GM12875 (cell line): ENCODE data around the gene WWOX.

Experiments
- H3K4me3 ChIP-seq: one replicate; pipeline ENCODE4 v1.5.1; 2011; ENCODE audit warnings: low read depth, low read length, control low read depth
- TF ChIP-seq, protein P1 (sequence below): IDR thresholded peaks from 2 replicates; pipeline ENCODE4 v1.5.1; 2011; ENCODE audit warnings: low read depth, mild to moderate bottlenecking, control low read depth, inconsistent platforms, low read length, moderate library complexity, borderline replicate concordance; ENCODE audit not compliant: insufficient read depth

WWOX gene

DNA sequence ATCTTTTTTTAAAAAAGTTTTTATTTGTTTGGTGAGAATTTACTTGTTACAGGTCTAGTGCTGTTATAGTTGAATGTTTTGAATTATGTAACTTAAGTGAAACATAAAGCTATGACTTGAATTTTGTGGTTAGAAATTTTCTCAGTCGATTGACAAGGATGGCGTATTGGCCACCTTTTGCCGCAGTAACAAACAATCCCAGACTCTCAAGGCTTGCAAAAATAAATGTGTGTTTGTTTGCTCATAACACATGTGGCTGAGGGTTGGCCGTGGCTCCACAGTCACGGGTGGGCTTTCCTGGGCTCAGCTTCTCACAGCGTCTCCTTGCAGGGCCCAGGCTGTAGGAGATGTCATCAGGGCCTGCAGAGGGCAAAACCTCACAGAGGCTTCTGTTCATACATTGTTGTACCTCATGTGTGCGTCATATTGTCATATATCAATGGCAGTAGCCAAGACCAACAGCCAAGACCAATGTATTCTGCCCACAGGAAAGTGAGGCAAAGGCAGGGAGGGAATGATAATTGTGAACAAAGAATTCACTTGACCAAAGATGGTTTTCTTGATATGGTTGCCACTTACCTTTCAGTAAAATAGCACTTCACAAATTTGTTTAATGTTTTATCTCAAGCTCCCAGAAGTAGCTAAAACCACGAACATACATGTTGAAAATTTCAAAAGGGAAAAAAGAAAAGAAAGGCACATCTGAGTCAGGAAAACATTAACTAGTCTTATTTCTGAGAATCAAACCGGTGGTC is 93.5 kb downstream of the WWOX start:
- H3K4me3 ChIP-seq = no peak overlapping the region
- TF ChIP-seq, protein P1, sequence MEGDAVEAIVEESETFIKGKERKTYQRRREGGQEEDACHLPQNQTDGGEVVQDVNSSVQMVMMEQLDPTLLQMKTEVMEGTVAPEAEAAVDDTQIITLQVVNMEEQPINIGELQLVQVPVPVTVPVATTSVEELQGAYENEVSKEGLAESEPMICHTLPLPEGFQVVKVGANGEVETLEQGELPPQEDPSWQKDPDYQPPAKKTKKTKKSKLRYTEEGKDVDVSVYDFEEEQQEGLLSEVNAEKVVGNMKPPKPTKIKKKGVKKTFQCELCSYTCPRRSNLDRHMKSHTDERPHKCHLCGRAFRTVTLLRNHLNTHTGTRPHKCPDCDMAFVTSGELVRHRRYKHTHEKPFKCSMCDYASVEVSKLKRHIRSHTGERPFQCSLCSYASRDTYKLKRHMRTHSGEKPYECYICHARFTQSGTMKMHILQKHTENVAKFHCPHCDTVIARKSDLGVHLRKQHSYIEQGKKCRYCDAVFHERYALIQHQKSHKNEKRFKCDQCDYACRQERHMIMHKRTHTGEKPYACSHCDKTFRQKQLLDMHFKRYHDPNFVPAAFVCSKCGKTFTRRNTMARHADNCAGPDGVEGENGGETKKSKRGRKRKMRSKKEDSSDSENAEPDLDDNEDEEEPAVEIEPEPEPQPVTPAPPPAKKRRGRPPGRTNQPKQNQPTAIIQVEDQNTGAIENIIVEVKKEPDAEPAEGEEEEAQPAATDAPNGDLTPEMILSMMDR = no peak

- TF ChIP-seq, protein P1 = no peak
- H3K4me3 ChIP-seq = no peak overlapping the region
Observed at GRCh38 chr16:78194948-78195347, 95.5 kb downstream of the WWOX start.

GRCh38 chr16:78195797-78196196 is 96.3 kb downstream of the WWOX start:
- TF ChIP-seq, protein P1 = no peak
- H3K4me3 ChIP-seq = no peak overlapping the region

DNA sequence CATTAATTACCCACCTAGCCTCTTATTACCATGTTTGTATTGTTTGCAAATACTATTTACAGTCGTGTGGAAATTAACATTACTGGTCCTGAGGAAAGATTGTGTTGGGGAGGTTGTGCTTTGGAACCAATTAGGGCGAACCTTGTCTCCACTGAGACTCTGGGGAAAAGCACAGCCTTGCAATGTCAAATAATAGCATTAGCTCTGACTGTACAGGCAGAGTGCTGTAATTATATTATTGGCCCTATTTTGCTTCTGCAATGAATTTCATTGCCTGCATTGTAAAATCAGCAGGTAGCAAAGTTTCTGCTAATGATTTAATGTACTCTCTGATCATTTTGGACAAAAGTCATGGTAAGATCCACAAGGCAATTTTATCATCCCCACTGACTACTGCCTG is 97.0 kb downstream of the WWOX start:
- H3K4me3 ChIP-seq = no peak overlapping the region
- TF ChIP-seq, protein P1 = no peak

- no peak overlapping the region for H3K4me3 ChIP-seq
- TF ChIP-seq, protein P1 = no peak
Observed at GRCh38 chr16:78198288-78198687, 98.8 kb downstream of the WWOX start.

DNA sequence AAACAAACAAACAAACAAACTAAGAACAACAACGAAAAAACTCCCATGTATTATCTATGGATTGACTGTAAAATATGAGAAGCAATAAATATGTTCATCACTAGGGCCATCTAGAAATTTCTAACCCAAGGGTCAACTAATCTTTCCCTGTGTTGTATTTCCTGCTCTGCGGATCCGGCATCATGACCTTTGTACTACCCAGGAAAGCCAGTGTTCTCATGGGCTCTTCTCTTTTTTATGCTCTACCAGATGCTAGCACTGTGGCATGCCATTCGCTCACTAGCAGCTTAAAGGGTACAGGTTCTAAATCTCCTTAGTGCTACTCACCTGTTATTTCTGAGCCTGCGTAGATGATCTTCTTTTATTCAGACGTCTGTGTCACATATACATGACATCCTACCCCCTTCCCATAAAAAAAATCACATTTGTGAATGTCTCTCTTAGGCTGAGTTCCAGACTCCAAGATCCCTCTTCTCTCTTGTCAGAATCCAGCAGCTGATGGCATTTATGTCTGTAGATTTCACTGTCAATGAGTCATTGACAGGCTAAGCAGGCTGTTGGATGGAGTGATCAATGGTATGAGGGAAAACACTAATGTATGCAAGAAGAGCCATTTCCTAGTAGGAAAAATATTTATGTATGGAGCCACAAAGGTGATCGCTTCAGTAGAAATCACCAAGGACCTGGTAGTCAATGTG is 100.0 kb downstream of the WWOX start:
- TF ChIP-seq, protein P1 = no peak

GRCh38 chr16:78200023-78200389 is 100.6 kb downstream of the WWOX start:
- H3K4me3 ChIP-seq = no peak overlapping the region
- TF ChIP-seq, protein P1 = no peak

More for the DNA sequence above, 100.0 kb downstream of the WWOX start:
- H3K4me3 ChIP-seq = no peak overlapping the region
